Hematopoietic multipotent progenitor cell treated with erythropoietin and hydrocortisone succinate and interleukin-3 and kit ligand, for 17 days (in vitro differentiated cells): ENCODE results near the gene AK8.
A peak's percentile ranks its signal among the peaks of the same experiment; 100 is the strongest.

Experiments
- DNase-seq: peaks from one replicate; pipeline ENCODE4 v3.0.0-alpha.2; 2015; ENCODE audit warnings: low spot score

AK8 gene

DNA sequence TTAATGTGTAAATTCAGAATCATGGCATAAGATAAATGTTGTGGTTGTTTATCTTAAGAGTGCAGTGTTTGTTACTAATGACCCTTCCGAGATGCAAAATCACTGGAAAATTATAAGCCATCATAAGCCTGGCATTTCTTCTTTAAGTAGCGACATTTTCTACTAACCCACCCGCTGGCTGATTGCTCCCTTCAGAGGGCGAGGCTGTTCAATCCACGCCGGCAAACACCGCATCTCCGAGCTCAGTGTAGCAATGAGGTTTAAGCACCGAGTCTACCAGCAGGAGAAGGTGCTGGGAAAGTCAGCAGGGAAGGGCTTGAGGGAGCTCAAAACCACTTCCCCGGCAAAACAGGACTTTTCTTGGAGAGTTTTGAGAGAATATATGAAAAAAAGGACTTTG lies 52.7 kb downstream of the AK8 start:
- no peak for DNase-seq

DNA sequence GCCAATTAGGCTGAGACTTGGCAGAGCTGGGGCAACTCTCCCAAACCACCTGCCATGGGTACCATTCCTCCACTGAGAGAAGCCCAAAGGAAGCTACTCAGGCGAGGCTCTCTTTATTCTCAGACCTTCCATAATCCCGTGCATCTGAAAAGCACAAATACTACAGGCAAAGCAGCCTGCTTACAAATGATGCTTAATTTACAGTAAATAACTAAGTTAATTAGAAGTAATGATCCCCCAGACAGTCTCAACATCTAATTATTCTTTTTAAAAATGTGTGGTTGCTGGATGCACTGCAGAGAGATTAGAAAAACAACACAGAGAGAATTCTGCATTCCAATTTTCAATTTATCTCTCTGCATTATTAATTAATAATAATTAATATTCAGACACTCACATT lies 53.1 kb downstream of the AK8 start:
- no peak for DNase-seq

DNA sequence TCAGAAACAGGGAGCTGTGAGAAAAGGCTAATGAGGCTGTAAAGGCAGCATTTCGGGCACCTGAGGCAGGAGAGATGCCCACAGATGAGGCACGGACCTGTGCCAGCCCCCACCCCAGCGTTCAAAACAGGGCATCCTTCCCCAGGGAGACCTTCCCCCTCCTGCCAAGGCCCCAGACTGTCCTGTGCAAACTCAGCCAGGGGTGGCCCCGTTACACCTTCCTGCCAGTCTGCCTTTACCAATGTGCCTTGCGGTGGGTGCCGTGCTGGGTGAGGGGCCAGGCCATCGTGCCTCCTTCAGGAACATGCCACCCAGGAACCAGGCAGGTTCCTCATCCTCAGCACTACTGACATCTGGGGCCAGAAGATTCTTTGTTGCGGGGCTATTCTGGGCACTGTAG lies 53.9 kb downstream of the AK8 start:
- DNase-seq: no peak

DNA sequence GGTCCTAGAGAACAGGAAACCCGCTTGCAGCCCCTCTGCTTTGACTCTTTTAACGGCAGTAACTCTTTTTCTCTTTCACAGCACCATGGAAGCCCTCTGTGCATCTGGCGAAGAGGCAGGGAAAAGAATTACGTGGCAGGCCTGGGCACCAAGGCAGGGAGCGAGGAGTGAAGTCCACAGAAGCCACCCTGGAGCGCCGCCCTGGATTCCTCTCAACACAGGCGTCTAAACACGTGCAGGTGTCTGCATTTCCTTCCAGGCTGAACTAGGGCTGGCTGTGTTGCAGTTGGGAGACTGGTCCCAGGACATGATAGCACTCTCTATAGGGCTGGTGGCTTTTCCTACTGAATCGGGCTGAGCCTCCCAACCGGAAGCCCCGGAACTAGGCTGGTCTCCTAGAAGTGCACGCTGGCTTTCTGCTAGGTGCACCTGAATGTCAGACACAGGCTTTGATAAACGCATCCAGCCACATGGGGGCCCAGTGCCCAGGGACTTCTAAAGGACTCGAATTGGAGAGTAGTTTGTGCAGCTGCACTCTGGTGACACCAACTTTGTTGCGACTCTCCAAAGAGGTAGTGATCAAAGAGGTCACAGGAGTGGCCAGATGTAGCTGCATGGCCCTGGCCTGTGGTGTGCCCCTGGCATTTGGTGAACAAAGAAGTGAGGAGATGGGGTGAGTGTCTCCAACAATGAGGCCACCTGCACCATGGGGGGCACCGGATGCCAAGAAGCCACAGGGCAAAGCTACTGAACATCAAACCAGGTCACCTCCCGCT lies 54.5 kb downstream of the AK8 start:
- DNase-seq: no peak

DNA sequence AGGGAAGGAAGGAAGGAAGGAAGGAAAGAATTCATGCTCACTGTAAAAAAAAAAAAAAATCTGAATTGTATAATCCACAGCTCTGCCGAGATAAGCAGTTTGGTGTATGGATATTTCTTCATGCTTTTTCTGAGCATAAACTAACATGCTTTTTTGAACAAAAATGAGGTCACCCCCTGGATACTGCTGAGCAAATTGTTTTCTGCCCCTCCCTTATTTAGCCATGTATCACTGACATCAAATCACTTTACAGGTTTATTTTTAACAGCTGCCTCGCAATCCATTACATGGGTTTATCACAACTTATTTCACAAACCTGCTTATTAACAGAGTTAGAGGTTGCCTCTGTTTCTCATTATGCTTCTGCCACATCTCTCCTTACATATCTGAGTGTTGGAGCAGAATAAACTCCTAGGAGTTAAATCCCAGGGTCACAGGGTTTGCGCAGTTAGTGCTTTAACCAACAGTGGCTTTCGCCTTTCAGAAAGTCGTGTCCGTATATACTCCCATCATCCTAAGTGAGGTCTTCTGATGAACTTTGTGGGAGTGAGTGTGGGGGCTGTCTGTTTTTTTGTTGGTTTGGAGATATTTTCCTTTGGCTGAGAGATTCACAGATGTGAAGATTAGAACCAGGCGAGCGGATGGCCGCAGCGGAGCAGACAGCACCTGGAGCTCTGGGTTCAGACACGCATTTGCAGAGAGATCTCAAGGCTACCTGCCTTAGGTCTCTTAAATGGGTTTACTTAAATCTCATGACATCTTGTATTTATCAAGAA lies 57.7 kb downstream of the AK8 start:
- no peak for DNase-seq

DNA sequence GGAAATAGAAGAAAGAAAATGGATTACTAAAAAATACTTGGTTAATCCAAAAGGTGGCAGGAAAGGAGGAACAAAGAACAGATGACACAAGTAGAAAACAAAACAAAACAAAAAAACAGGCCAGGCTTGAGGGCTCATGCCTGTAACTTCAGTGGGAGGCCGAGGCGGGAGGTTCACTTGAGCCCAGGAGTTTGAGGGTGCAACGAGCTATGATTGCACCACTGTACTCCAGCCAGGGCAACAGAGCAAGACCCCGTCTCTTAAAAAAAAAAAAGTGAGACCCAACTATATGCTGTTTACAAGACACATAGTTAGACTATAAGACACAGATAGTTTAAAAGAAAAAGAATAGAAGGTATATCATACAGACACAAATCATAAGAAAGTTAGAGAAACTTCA lies 59.5 kb downstream of the AK8 start:
- no peak for DNase-seq

DNA sequence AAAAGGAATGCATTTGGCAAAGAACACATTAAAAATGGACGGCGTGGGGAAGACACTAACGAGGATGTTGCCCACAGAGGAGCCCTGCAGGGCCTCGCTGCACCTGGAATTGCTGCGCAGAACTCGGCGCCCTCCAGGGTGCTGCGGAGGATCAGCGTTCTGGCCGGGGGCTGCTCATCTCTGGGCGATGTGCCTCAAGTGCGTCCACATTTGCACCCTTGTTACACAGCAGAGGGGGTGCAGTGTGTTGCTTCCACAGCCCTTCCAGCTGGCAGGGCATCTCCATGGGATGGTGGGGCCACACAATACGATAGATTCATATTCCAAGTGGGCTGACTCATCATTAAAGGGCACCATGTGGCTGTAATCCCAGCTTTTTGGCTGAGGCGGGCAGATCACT lies 63.1 kb downstream of the AK8 start:
- DNase-seq: no peak

DNA sequence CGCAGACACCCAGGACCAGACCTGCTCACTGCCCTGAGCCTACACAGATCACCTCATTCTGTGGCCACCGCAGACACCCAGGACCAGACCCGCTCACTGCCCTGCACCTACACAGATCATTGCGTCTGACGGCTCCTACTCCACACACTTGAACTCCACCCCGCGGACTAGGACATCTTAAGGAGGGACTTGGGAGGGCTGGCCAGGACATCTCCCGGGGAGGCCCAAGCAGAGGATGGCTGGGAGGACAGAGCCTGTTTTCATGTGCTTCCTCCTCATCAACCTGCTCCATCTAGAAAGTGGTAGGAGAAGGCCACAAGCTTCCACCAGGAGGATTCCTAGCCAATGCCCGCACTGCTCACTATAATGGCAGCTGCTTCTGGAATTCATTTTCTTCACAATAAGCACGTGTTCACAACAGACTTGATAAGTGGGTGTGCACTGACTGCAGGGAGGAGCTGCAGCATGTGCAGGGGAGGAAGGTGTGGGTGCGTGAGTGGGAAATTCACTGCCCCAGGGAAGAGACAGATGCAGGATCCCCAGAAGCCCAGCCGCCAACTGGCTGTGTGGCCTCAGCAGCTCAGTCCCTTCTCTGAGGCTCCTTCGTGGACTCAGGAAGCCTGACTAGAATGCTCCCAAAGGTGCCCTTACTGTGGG lies 64.8 kb downstream of the AK8 start:
- DNase-seq: no peak

DNA sequence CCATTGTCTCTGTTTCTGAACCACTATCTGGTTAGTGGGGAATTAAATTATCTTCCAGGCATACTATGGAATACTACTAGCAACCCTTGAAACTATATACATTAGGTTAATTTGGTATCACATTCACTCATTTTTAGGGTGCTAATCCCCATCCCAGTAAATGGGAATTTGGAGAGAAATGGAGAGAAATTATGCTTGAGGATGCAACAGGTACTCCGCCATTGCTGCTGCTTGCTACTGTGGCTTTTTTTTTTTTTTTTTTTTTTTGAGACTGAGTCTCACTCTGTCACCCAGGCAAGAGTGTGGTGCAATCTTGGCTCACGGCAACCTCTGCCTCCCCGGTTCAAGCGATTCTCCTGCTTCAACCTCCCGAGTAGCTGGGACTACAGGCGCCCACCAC lies 66.1 kb downstream of the AK8 start:
- DNase-seq: no peak

DNA sequence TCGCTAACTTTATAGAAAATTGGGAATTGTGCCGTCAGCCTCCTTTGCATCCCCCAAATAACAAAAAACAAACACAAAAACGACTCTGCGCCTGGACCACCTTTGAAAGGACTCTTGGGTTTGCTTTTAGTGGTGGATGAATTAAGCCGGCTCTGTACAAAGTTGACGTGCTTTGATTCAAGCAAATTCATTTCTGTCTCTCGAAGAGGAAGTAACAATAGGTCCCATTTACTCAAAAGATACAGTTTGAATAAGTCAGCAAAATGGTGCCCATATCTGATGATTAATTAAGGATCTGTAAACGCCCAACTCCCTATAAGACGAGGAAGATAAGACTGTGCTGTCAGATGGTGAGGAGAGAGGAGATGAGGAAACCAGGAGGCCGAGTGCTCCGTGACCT lies 67.8 kb downstream of the AK8 start:
- no peak for DNase-seq

DNA sequence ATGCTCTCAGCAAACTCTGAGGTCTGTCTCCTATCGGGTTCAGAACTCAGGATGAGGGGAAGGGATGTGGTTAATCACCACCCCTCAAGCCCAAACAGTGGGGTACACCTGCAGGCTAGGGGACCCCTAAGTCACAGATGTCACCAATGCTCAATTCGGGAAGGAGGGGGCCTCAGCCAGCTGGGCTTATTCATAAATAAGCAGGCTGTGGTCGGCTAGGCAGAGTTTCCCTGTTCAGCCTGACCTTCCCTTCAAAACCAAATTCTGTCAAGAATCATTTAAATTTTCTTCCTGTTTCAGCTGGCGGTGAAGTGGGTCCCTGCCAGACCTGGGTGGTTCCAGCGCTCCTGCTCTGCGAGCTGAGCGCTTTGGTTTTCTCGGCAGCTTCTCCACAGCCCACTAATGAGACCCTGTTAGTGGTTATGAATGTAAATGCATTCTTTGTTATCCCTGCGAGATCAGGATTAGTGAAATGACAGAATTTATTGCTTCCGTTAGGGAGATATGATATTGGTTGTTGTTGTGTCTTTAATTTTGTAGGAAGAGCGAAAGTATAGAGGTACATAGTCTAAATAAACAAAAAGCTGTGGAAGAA lies 68.3 kb downstream of the AK8 start:
- no peak for DNase-seq

DNA sequence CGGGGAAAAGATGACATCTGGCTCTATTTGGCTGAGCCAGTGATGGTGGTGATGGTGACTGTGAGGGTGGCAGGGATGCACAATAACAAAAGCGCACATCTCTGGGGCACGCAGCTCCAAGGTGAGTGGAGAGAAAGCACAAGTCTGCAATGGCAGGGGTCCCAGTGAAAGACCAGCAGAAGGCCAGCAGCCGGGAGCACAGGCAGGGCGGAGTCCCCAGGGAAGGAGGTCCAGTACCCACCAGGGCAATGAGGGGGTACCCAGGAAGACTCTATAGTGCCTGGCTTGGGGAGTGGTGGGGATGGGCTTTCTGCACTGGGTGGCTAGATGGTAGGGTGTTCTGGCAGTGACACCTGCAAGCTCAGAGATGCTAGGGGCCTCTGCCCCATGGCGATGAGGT lies 69.4 kb downstream of the AK8 start:
- DNase-seq: no peak

DNA sequence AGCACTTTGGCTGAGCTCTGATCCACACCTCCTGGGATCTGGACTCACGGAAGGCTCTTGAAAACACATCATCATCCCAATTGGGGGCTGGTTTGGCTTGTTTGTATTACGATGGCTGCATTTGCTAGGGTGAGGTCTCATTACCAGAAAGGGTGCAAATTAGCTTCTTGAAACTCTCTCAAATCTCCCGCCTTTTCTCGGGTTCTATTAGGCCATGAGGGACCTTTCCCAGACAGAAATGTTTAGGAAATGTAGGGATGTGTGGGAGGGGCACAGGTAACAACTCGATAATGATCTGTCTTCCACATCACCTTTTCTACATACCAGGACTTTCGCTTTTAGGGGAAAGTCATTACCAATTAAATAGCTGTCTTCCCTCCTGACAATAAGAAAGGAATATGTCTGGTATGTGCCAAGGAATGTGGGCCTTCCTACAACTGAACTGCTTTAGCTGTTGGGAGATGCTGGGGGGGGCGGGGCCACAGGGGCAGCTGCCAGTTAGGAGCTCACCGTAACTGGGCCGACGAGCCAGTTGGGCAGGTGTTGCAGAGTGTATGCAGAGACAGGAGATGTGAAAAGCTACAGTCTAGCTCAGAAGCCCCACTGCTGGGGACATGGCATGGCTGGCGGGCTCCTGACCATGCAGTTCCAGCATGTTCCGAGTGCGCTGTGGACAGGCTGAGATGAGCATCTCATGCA lies 71.2 kb downstream of the AK8 start:
- DNase-seq: no peak

DNA sequence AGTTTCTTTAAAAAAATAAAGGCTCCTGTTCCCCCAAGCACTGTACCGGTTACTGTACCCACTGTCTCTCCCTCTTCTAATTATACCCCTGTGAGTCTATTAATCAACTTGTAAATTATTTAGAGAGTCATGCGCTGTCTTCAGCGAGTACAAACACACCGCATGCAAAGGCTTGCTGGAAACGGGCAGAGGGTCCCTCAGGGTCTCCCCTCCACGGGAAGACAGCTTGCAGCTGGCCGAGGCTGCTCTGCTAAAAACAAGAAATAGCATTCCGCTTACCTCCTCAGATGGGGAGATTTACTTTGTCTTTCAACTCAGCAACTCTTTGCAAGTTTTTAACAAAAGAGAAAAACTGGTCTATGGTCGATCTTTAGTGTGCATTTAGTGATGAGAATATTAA lies 71.8 kb downstream of the AK8 start:
- no peak for DNase-seq

DNA sequence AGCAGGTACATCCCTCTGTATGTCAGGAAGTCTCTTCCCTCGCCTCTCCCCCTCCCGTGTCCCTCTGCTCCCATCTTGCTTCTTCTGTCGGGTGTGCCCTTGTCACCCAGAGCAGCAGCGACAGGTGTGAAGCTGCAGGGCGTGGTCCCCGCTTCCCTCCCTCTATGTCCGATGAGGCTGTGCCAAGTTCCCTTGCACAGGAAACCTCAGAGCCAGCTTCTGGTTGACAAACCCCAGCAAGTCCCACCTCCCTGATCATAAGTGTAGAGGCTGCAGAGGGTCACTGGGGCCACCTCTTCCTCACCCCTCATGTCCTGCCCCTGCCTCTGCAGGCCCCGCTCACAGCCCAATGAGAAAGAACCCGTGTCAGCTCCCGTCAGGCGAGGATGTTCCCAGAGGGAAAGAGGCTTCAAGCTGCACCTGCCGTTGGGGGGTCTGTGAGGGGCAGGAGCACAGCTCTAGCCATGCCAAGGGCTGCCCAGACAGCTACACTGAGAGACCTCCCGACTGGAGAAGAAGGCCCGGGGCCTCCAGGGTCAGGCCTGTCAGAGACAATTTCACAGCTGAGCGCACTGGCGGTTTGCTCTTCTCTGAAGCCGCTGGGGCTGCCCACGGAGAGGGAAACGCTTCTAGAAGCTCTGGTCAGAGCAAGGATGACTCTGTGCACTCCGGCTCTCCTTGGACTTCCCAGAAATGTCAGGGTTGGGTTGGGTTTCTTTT lies 73.3 kb downstream of the AK8 start:
- DNase-seq: no peak

DNA sequence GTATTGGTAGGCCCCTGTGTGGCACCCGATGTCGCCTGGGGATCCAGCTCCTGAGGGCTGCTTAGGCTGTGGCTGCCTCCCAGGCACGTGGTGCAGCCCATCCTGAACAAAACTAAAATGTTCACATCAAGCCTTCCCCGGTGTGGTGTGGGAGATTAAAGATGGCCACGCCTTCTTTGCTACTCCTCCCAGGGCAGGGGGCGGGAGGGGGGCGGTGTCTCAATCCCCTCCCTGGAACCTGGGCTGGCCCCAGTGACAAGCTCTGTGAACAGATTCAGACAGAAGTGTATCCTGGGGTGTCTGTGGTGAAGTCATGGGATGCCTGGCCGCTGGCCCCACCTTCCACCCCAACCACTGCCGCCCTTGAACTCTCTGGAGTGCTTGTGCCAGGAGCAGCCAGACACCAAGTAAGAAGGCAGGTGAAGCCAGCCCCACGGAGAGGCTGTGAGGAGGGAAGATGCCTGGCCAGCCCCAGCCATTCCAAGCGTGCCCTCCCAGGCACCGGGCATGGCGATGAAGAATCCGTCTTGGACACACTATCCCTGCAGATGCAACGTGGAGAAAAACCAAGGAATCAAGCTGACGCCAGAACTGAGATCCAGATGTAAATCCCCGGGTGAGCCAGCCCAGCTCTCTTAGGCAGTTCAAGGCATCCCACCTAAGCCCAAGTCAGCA lies 75.8 kb downstream of the AK8 start:
- DNase-seq: no peak

DNA sequence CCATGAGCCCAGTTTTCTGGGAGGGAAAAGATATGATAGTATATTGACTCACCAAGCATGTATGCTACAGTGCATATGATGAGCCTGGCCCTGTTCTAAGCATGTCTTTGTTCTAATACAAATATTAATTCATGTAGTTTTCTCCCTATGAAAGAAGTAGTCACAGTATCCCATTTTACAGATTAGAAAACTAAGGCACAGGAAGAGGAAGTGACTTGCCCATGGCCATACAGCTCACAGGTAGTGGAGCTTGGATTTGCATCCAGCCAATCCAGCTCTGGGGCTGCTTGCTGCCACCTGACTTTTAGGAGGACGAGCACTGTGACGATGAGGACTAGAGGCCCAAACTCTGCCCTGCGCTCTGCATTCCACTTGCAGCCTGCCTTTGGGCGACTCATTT lies 76.4 kb downstream of the AK8 start:
- no peak for DNase-seq

DNA sequence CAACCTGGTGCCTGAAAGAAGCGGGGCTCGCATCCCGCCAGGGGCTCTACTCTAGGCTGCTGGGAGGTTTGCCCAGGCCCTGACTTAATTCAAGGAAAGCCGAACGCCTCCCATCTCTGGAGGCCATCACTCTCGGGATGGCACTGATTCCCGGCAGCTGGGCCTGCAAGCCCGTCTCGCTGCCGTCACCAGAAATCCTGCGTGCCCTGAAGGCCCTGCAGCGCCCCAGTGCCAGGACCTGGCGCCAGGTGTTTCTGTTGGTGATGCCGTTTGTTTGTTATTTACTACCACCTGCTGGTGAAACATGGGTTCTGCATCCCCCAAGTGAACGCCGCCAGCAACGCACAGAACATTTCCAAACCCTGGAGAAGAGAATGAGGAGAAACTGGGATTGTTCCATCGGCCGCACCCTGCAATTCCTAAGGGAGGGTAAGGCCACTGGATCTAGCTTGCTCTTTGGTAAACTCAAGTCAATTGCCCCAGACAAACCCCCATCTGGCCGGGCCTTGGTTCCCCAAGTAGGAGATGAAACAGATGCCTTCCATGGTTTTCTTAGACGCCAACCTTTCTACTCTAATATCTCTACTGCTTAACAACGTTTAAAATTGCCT lies 77.9 kb downstream of the AK8 start:
- DNase-seq: peak; percentile 76

DNA sequence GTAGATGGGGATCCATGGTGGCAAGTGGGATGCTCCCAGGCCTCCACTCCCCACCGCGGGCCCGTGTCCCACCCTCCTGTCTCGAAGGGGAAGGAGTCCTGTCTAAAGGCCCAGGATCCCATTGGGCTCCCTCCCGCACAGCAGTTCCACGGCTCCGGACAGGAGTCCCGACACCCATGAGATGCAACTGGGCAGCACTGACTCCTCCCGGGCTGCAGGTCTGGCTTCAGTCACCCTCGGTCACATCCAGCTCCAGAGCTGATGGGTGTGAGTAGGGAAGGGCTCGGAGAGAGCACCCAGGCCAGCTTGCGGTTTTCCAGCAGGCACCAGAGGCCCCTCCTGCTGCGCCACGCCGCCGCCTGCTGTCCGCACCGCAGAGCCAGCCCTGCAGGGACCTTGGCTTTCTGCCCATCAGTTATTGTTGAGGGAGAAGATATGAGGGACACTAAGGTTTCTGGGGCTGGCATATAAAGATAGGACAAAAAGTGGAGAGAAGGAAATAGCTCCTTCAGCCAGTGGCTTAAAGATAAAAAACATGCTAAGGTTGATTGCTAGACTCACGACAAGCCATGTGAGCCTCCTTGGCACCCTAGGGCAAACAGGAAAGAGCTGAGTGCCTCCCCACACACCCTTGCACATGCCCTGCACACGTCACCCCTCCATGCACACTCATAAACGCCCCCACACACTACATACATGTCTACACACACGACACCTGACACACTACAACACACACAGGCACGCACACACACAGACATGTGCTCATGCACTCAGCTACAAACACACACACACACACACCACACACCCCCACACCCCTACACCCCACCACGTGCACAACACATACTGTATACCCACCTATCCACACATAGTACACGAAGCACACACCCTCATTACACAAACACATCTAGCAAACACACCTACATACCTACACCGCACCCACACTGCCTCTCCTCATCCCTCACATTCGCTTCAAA lies 79.0 kb downstream of the AK8 start:
- DNase-seq: peak; percentile 71
